ENCODE measurements around the gene CHRM4. TPM values are rescaled to one million over a fixed set of nuclear protein-coding genes. Genes with fewer than 3 reads are reported as not detected.
"Not testable (repeated sequence)": the region's sequence is repeated elsewhere in the genome, so short reads cannot be mapped to it uniquely, and the experiment has no call there.

CHRM4 gene
- total RNA-seq, 2 donors from 2014 or later, result 4.3 to 4.8 TPM

DNA sequence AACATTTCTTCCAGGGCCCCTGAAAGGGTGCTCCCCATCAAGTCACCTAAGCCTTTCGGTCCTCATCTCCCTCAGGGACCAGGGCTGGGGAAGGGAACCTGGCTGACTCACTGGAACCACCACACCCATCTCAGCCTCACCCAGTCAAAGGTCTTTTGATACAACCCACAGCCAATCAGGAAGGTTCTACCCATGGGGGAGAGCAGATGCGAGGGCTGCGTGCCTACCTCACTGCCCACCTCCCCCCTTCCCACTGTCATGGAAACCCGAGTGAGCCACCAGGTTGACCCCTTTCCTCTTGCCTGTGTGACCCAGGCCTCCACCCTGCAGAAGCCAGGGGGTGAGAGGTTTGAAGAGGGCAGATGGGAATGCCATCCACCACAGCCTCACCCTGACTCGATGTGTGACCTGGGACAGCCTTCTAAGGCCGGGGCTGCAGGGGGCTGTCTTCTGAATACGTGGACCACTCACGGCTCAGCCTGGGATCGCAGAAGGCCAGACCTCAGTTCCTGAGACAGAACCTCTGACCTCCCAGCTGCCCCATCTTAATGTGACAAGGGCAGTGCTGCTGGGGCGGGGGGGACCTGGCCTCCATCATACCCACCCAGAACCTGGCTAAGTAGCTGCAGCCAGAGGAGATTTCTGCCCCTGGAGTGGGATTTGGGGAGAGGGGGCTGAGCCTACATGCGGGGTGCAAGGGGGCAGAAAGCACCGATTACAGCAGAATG lies 7.4 kb downstream of the CHRM4 start:
- DNase-seq, result no peak
- Mint-ChIP-seq H3K4me3 (peak overlapping the region; percentile 9), H3K27me3 (peaks cover 41% of the 10 kb centered on the region), H3K36me3 (ENCODE audit: low read depth) (peaks cover 2% of the 10 kb centered on the region), H3K4me1 (peaks cover 27% of the 10 kb centered on the region), H3K27ac (no peak overlapping the region)
- no peaks in the 10 kb centered on the region for H3K9me3 ChIP-seq (ENCODE audit: control insufficient read depth, low read length, poor library complexity, severe bottlenecking)
- no peak for ATAC-seq

DNA sequence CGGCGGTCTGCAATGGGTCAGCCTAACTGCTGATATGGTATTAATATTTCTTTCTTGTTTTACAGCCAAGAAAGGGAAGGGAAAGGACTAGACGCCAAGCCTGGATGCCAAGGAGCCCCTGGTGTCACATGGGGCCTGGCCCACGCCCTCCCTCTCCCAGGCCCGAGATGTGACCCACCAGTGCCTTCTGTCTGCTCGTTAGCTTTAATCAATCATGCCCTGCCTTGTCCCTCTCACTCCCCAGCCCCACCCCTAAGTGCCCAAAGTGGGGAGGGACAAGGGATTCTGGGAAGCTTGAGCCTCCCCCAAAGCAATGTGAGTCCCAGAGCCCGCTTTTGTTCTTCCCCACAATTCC lies 8.2 kb downstream of the CHRM4 start:
- Mint-ChIP-seq H3K4me1 (peaks cover 26% of the 10 kb centered on the region), H3K27ac (no peak overlapping the region), H3K27me3 (peaks cover 38% of the 10 kb centered on the region), H3K36me3 (ENCODE audit: low read depth) (peaks cover 2% of the 10 kb centered on the region), H3K4me3 (peak overlapping the region; percentile 72)
- no peak for ATAC-seq
- no peak for DNase-seq
- H3K9me3 ChIP-seq (ENCODE audit: control insufficient read depth, low read length, poor library complexity, severe bottlenecking), result no peaks in the 10 kb centered on the region

DNA sequence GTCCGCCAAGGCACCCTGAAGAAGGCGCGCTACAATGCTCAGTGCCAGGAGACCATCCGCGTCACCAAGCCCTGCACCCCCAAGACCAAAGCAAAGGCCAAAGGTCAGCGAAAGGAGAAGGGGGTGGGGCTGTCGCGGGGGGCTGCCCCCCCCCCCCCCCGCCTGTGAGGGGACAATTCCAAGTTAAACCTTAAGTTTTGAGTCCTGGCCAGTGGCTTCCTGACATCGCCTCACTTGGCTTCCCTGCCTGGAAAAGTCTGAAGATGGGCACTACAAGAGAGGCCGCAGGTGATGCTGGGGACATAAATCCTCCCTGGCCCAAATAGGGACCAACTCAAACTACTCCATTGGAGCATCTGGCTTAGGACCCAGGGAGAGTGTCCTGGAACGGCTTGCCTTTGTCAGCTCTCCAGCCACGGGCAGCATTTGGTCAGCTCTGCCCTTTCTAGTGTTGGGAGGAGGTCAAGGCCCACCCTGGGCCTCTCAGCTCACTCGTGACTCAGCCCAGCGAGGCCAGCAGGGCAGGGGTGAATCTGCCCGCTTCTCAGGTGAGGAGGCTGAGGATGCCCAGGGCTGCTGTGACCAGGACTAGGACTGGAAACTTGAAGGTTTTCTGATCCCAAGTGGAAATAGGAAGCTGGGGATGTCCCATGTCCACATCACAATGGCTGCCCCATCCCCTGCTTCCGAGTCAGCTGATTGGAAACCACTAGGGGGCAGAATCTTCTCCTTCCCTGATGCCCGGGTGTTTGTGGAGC lies 8.8 kb downstream of the CHRM4 start:
- H3K27ac Mint-ChIP-seq, result no peak overlapping the region
- no peak for ATAC-seq
- H3K27me3 Mint-ChIP-seq, result peaks cover 32% of the 10 kb centered on the region
- DNase-seq, result no peak
- no peaks in the 10 kb centered on the region for H3K9me3 ChIP-seq (ENCODE audit: control insufficient read depth, low read length, poor library complexity, severe bottlenecking)
- H3K4me3 Mint-ChIP-seq, result peak overlapping the region; percentile 47
- H3K4me1 Mint-ChIP-seq, result peaks cover 21% of the 10 kb centered on the region
- H3K36me3 Mint-ChIP-seq (ENCODE audit: low read depth), result peaks cover 3% of the 10 kb centered on the region

DNA sequence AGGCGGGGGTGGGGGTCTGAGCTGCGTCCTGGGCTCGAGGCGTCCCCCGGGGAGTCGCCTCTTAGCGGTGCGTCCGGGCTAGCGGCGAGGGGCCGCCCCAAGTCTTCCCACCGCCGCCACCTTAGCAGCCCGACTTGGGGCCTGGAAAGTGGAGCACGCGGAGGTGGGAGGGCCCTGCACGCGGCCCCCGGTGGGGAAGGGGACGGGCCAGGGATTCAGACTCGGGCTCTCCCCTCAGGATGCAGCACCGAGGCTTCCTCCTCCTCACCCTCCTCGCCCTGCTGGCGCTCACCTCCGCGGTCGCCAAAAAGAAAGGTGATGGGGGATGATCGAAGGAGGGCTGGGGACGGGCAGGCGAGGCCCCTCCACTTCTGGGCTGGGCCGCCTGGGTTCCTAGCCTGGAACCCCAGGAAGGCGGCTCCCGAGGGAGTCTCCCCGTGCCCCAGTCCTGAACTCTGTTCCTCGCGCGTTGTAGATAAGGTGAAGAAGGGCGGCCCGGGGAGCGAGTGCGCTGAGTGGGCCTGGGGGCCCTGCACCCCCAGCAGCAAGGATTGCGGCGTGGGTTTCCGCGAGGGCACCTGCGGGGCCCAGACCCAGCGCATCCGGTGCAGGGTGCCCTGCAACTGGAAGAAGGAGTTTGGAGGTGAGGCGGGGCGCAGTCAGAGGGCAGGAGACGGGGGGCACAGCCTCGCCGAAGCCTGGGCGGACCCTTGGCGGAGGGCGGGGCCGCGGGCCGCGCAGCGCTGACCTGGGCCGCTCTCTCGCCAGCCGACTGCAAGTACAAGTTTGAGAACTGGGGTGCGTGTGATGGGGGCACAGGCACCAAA lies 9.5 kb downstream of the CHRM4 start:
- Mint-ChIP-seq H3K4me3 (peak overlapping the region; percentile 88), H3K27ac (no peak overlapping the region), H3K27me3 (peaks cover 24% of the 10 kb centered on the region), H3K4me1 (peaks cover 18% of the 10 kb centered on the region), H3K36me3 (ENCODE audit: low read depth) (peaks cover 9% of the 10 kb centered on the region)
- ATAC-seq (peak; percentile 26), DNase-seq (no peak)
- H3K9me3 ChIP-seq (ENCODE audit: control insufficient read depth, low read length, poor library complexity, severe bottlenecking), result no peaks in the 10 kb centered on the region

DNA sequence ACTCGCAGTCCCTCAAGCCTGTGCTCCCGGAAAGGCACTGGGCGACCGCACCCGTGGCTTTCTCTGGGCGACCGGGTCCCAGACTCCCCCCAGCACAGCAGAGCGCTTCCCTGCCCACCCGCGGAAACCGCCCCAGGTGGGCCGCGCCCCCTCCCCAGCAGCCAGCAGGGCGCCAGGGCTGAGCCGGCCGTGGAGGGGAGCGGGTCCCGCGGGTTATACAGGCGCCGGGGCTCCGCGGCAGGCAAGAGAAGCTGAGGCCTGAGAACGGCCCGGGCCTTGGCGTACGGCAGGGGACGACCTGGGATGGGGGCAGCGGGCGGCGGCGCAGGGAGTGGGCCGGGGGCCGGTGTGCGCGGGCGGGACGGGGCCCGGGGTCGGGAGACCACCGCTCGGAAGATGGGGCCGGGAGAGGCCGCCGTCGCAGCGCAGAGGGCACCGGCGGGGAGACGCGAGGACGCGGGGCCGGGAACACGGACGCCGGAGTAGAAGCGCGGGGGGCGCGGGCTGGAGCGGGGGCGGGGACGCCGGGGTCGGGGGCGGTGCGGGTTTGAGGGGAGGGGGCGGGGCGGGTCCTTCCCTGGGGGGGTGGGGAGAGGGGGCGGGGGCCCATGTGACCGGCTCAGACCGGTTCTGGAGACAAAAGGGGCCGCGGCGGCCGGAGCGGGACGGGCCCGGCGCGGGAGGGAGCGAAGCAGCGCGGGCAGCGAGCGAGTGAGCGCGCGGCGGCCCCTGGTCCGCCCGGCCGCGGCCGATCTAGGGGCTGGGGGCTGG lies 10.3 kb downstream of the CHRM4 start, which contains the start of gene MDK:
TSS of gene MDK (plus strand) at position 622 of the 771 bp plus-strand sequence. CDS start 389 bp downstream, outside the sequence.
- Mint-ChIP-seq H3K27me3 (peaks cover 16% of the 10 kb centered on the region), H3K27ac (no peak within 1 kb of the TSS), H3K4me1 (peaks cover 15% of the 10 kb centered on the region), H3K36me3 (ENCODE audit: low read depth) (peaks cover 9% of the 10 kb centered on the region), H3K4me3 (peak within 1 kb of the TSS; percentile 88)
- H3K9me3 ChIP-seq (ENCODE audit: control insufficient read depth, low read length, poor library complexity, severe bottlenecking), result no peaks in the 10 kb centered on the region
- ATAC-seq (peak; percentile 14), DNase-seq (no peak)

GRCh38 chr11:46380340-46381047 lies 11.1 kb downstream of the CHRM4 start:
- peak; percentile 55 for ATAC-seq
- no peaks in the 10 kb centered on the region for H3K9me3 ChIP-seq (ENCODE audit: control insufficient read depth, low read length, poor library complexity, severe bottlenecking)

DNA sequence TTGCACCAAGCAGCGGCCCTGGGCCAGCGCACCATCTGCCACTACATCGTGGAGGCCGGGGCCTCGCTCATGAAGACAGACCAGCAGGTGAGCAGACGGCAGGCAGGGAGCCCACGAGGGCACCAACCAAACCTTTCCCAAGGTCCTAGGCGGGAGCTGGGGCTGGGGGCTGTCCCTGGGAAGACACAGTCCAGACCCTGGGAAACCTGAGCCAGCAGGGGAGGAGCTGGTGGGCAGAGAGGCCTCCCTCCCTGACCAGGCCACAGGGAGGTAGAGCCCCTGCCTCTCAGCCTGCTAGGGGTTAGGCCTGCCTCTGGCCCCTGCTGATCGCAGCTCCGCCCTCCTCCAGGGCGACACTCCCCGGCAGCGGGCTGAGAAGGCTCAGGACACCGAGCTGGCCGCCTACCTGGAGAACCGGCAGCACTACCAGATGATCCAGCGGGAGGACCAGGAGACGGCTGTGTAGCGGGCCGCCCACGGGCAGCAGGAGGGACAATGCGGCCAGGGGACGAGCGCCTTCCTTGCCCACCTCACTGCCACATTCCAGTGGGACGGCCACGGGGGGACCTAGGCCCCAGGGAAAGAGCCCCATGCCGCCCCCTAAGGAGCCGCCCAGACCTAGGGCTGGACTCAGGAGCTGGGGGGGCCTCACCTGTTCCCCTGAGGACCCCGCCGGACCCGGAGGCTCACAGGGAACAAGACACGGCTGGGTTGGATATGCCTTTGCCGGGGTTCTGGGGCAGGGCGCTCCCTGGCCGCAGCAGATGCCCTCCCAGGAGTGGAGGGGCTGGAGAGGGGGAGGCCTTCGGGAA lies 11.9 kb downstream of the CHRM4 start:
- not testable (repeated sequence) for H3K36me3 Mint-ChIP-seq (ENCODE audit: low read depth); ATAC-seq; H3K9me3 ChIP-seq (ENCODE audit: control insufficient read depth, low read length, poor library complexity, severe bottlenecking); DNase-seq; H3K27me3 Mint-ChIP-seq
- Mint-ChIP-seq H3K27ac (peak overlapping the region; percentile 39), H3K4me3 (peak overlapping the region; percentile 88), H3K4me1 (peaks cover 14% of the 10 kb centered on the region)

More at GRCh38 chr11:46380340-46381047, 11.1 kb downstream of the CHRM4 start:
- Mint-ChIP-seq H3K27ac (no peak overlapping the region), H3K4me3 (peak overlapping the region; percentile 88), H3K36me3 (ENCODE audit: low read depth) (peaks cover 7% of the 10 kb centered on the region), H3K4me1 (peaks cover 15% of the 10 kb centered on the region), H3K27me3 (peaks cover 10% of the 10 kb centered on the region)
- peak in 2 of 3 donors; percentile 36 to 50 for DNase-seq

GRCh38 chr11:46378811-46379481 lies 12.6 kb downstream of the CHRM4 start:
- no peak for ATAC-seq
- H3K27ac Mint-ChIP-seq, result peak overlapping the region; percentile 39
- peak overlapping the region; percentile 77 for H3K4me3 Mint-ChIP-seq
- H3K9me3 ChIP-seq (ENCODE audit: control insufficient read depth, low read length, poor library complexity, severe bottlenecking), result no peaks in the 10 kb centered on the region
- DNase-seq, result no peak
- no peaks in the 10 kb centered on the region for H3K27me3 Mint-ChIP-seq
- H3K36me3 Mint-ChIP-seq (ENCODE audit: low read depth), result peaks cover 9% of the 10 kb centered on the region
- peaks cover 14% of the 10 kb centered on the region for H3K4me1 Mint-ChIP-seq

GRCh38 chr11:46378296-46378695 lies 13.3 kb downstream of the CHRM4 start:
- H3K4me3 Mint-ChIP-seq, result no peak overlapping the region
- peaks cover 9% of the 10 kb centered on the region for H3K36me3 Mint-ChIP-seq (ENCODE audit: low read depth)
- H3K27me3 Mint-ChIP-seq, result no peaks in the 10 kb centered on the region
- DNase-seq, result no peak
- H3K27ac Mint-ChIP-seq, result peak overlapping the region; percentile 47
- ATAC-seq, result no peak
- H3K9me3 ChIP-seq (ENCODE audit: control insufficient read depth, low read length, poor library complexity, severe bottlenecking), result no peaks in the 10 kb centered on the region
- peaks cover 11% of the 10 kb centered on the region for H3K4me1 Mint-ChIP-seq

DNA sequence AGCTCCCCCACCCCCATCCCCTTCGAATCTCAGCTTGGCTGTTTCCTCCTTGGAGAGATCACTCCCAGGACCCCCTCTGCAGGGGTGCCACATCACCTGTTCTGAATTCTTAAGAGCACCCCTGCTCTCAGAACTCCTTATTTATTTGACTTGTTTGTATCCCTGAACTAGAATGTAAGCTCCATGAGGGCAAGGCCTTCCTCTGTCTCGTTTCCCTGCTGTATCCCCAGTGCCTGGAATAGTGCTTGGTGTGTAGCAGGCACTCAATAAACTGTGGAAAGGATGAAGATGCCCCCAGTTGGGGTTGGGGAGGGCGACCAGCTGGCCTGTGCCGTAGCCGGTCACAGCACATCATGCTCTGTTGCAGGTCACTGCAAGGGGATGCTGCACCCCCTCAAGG lies 13.7 kb downstream of the CHRM4 start:
- H3K4me3 Mint-ChIP-seq, result no peak overlapping the region
- H3K27ac Mint-ChIP-seq, result peak overlapping the region; percentile 47
- no peak for DNase-seq

DNA sequence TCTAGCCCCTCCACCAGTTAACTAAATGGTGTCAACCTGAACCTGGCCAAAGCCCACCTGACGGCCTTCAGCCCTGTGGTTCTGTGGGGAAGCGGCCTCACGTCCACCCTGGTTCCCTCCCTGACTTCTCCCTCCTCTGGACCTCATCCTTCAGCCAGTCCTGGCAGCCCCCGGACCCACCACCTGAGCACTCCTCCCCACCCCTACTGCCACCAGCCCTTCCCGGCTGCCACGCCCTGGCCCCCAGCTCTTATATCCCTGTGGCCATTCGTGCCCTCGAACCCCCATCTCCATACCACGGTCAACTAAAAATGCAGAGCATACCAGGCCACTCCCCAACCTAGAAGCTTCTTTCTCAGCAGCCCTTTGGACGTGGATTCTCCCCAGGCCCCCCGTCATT lies 14.3 kb downstream of the CHRM4 start:
- H3K27me3 Mint-ChIP-seq, result no peaks in the 10 kb centered on the region
- no peak overlapping the region for H3K27ac Mint-ChIP-seq
- no peak overlapping the region for H3K4me3 Mint-ChIP-seq
- peaks cover 11% of the 10 kb centered on the region for H3K4me1 Mint-ChIP-seq
- peaks cover 9% of the 10 kb centered on the region for H3K36me3 Mint-ChIP-seq (ENCODE audit: low read depth)
- DNase-seq, result no peak
- no peak for ATAC-seq
- no peaks in the 10 kb centered on the region for H3K9me3 ChIP-seq (ENCODE audit: control insufficient read depth, low read length, poor library complexity, severe bottlenecking)

More for the DNA sequence above, 13.7 kb downstream of the CHRM4 start:
- H3K9me3 ChIP-seq (ENCODE audit: control insufficient read depth, low read length, poor library complexity, severe bottlenecking), result no peaks in the 10 kb centered on the region
- no peak for ATAC-seq
- Mint-ChIP-seq H3K27me3 (no peaks in the 10 kb centered on the region), H3K4me1 (peaks cover 11% of the 10 kb centered on the region), H3K36me3 (ENCODE audit: low read depth) (peaks cover 9% of the 10 kb centered on the region)

All from T-helper 17 cell (primary cell).